Middle frontal gyrus (tissue), 1 donor: ENCODE data around the gene GHDC.

Experiments used
- DNase-seq: peaks from one replicate; pipeline ENCODE4 v3.0.0-alpha.2; 2015; ENCODE audit warnings: low spot score; ENCODE audit errors: extremely low spot score

Gene GHDC

GRCh38 chr17:42183741-42184711 lies 10.3 kb downstream of the GHDC start:
- no peak for DNase-seq

- no peak for DNase-seq
Observed at GRCh38 chr17:42182927-42183734, 11.2 kb downstream of the GHDC start.

GRCh38 chr17:42181851-42182207 lies 12.5 kb downstream of the GHDC start:
- no peak for DNase-seq

- DNase-seq = peak; percentile 77
Observed at GRCh38 chr17:42180922-42181850, 13.1 kb downstream of the GHDC start, which contains the start of gene KCNH4. TSS of gene KCNH4 (minus strand) at chr17:42181142. CDS start at chr17:42180945, 197 bp downstream.

GRCh38 chr17:42180411-42180921 lies 13.8 kb downstream of the GHDC start:
- no peak for DNase-seq

- no peak for DNase-seq
Observed at GRCh38 chr17:42179911-42180410, 14.3 kb downstream of the GHDC start.

- DNase-seq = no peak
Observed at GRCh38 chr17:42179335-42179734, 15.0 kb downstream of the GHDC start.

GRCh38 chr17:42178817-42179216 lies 15.5 kb downstream of the GHDC start:
- no peak for DNase-seq

GRCh38 chr17:42177684-42178083 lies 16.6 kb downstream of the GHDC start:
- no peak for DNase-seq

- DNase-seq = peak; percentile 50
Observed at GRCh38 chr17:42174126-42174783, 20.0 kb downstream of the GHDC start.

GRCh38 chr17:42171831-42172230 lies 22.5 kb downstream of the GHDC start:
- no peak for DNase-seq

GRCh38 chr17:42169351-42169750 lies 24.9 kb downstream of the GHDC start:
- no peak for DNase-seq

- DNase-seq = no peak
Observed at GRCh38 chr17:42167807-42168206, 26.5 kb downstream of the GHDC start.

GRCh38 chr17:42166196-42166763 lies 28.0 kb downstream of the GHDC start:
- no peak for DNase-seq

GRCh38 chr17:42165751-42166150 lies 28.5 kb downstream of the GHDC start:
- no peak for DNase-seq

- DNase-seq = no peak
Observed at GRCh38 chr17:42163696-42164407, 30.4 kb downstream of the GHDC start.

GRCh38 chr17:42163113-42163512 lies 31.2 kb downstream of the GHDC start:
- no peak for DNase-seq

GRCh38 chr17:42160531-42160910 lies 33.8 kb downstream of the GHDC start:
- DNase-seq = no peak
